Activated CD8-positive, alpha-beta memory T cell treated with anti-CD3 and anti-CD28 coated beads for 24 hours (primary cell): Measurements from ENCODE around the gene SCART1.
"Not testable (repeated sequence)": the region's sequence is repeated elsewhere in the genome, so short reads cannot be mapped to it uniquely, and the experiment has no call there.

Source experiments
- DNase-seq: peaks from one replicate; pipeline ENCODE4 v3.0.0-alpha.2; 2020

SCART1 gene

GRCh38 chr10:133438711-133439273 is 15.0 kb upstream of the SCART1 start:
- DNase-seq: peak; percentile 56

DNA sequence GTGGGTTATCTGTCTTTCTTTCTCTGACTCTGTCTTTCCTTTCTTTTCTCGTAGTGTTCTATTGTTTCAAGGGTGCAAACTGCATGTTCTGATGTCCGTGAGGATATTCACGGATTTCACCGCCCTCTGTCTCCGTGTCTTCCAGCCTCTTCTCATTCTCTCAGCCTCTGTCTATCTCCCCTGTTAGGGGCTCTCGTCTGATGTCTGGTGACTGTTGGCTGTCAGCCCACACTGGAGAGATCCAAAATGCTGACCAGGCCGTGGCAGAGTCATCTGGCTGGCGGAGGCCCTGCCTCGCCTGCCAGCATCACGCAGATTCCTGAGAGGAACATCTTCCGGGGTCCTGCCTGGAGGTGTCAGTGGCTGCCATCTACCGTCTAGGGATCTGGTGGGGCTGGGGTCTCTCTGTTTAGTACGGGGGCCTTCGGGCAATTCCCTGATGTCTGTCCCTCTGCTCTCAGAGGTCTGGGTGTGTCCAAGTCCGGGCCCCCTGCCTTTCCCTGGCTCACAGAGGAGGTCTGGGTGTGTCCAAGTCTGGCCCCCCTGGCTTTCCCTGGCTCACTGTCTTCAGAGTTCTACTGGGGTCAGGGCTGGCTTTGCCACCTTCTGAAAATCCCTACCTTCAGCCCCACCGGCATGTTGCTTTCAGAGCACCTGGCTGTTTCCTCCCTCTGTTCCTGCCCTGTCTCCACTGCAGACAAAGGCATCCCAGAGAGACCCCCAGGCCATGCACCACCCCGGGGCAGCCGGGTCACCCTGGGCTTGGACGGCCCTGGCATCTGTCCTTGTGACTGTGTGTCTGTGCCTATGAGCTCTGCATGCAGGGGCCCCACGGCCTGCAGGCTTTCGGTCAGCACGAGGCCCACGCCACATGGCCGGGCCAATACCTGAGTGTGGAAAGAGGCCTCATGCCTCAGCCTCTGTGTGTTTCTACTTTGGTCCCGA is 14.0 kb upstream of the SCART1 start:
- no peak for DNase-seq

GRCh38 chr10:133440633-133441285 is 13.0 kb upstream of the SCART1 start:
- DNase-seq: no peak

DNA sequence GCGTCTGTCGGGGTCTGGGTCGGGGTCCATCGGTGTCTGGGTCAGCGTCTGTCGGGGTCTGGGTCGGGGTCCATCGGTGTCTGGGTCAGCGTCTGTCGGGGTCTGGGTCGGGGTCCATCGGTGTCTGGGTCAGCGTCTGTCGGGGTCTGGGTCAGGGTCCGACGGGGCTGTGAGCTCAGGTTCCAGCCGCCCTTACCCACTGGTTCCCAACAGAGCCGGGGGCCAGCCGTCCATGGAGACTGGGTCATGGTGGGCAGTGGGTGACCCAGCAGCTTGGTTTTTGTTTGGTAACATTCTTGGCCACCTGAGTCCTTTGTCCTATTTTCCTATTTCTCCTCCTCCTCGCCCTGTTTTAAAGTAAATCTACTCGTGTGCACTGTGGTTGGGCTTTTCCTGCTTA is 12.4 kb upstream of the SCART1 start:
- DNase-seq: not testable (repeated sequence)

DNA sequence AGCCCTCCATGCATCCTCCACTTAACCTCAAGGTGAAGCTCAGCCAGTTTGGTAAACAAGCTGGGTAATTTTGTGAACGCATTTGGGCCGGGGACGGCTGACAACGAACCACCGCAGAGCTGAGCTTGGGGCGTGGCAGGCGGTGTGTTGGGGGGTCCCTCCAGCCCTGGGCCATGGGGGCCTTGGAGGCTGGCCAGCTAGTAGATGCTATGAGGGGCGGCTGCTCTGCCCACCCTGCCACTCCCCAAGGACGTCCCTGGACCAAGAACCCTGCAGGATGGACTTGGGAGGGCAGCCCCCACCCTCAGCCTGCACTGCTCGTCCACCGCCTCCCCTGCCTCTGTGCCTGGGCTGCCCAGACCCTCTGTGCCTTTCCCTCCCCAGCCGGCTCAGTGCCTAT is 12.0 kb upstream of the SCART1 start:
- DNase-seq: no peak

GRCh38 chr10:133442191-133442966 is 11.4 kb upstream of the SCART1 start:
- peak; percentile 63 for DNase-seq

GRCh38 chr10:133442967-133443924 is 10.5 kb upstream of the SCART1 start:
- DNase-seq: no peak

GRCh38 chr10:133444342-133445267 is 9.1 kb upstream of the SCART1 start:
- no peak for DNase-seq

GRCh38 chr10:133445268-133445732 is 8.4 kb upstream of the SCART1 start:
- DNase-seq: no peak

DNA sequence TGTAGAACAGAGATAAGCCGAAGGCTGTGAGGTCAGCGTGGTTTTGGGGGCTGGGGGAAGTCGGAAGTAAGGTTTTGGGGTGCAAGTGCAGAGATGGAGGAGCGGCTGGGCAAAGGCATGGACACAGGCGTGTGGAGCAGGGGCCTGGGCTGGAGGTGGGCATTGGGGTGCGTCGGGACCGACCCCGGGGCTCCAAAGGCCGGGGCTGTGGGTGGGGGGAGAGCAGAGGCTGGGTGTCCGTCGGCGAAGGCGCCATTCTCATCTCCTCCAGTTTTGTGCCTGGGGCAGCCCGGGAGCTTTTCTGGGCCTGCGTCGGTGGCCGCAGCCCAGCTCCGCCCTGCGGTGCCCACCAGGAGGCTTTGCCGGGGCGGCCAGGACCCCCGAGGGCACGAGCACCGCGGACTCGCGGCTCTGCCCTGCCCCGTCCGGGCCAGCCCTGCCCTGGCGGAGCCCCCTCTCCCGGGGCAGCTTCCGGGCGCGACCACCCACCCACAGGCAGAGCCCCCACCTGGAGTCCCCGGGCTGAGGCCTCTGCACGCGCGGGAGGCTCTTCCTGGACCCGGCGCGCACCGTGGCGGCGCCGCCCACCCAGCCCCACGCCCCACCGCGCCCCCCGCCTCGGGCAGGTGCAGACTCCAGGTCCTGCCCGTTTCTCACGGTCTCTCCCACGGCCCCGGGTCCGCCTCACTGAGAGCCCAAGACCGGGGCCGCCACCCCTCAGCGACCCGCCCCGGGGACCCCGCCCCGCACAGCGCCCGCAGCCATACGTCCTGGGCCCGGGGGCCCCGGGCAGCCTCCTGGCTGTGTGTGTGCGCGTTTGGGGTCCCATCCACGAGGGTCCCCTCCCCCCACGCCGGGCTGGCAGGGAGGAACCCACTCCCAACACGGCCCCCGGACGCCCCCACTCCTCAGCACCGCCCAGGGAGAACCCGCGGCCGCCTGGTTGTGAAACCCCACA is 7.7 kb upstream of the SCART1 start:
- DNase-seq: no peak

DNA sequence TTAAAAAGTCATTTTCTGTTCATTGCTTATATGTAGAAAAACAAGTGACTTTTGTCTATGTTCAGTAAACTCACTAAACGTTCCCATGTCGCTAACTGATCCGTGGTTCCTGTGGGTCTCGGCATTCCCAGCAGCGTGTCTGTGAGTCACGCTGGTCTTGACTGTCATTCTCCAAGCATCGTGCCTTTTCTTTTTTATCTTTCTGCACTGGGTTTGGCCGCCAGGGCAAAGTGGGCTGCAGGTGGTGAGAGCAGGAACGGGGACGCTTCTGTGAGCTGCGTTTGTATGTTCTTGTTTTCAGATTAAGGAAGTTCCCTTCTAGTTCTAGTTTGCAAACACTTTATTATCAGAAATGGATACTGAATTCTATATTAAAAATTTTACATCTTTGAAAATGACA is 6.8 kb upstream of the SCART1 start:
- no peak for DNase-seq

GRCh38 chr10:133448120-133448519 is 5.6 kb upstream of the SCART1 start:
- DNase-seq: no peak

DNA sequence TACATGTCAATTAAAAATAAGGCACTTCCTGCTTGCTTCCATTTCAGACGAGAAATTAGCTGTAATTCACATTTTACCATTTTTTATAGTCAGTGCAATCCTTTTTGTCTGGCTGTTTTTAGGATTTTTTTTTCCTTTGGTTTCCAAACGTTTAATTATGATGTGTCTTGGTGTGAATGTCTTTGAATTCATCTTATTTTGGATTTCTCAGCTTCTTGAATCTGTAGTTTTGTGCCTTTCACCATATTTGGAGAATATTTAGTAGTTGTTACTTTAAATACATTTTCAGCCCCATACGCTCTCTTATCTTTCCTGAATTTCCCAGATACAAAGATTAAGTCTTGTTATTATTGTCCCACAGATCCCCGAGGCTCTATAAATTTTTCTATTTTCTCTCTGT is 2.4 kb upstream of the SCART1 start:
- DNase-seq: no peak

DNA sequence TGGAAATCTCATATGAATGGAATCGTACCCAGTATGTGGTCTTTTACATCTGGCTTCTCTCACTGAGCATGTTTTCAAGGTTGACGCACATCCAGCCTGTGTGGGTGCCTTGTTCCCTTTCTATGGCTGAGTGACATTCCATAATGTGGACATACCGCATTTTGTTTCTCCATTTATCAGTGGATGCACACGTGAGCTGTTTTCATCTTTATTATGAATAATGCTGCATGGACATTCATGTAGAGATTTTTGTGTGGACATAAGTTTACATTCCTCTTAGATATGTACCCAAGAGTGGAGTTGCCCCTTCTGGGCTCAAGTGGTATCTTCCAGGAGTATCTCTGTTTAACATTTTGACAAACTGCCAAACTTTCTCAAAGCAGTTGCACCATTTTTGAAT is 1.3 kb upstream of the SCART1 start:
- DNase-seq: no peak

DNA sequence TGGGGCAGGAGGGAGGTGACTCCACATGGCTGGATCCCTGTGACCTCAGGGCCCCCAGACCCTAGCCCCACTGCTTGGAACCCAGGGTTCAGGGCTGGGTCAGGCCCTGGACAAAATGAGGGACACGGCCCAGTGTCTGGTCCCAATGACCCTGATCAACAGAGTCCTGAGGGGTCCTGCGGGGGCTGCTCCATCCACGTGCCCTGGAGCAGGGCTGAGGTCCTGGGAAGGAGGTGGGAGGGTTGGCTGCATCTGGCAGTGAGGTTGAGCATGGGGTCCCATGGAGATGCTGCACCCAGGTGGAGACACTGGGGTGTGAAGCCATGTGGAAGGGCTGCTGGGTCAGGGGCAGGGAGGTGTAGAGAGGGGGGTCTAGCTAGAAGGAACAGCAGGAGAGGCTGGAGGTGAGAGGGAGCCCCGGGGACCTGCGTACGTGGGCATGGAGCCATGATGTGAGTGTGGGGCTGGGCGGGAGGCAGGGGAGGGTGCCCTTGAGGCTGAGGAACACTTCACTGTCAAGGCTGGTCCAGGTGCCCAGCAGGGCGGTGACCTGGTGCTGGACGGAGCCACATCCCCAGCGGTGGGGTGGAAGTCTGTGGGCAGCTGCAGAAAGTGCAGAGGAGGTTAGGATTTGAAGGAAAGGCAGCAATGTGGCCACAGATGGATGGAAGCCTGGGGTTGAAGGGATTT is 604 bp downstream of the SCART1 start:
- DNase-seq: no peak

GRCh38 chr10:133455196-133455595 is 1.5 kb downstream of the SCART1 start:
- DNase-seq: no peak

DNA sequence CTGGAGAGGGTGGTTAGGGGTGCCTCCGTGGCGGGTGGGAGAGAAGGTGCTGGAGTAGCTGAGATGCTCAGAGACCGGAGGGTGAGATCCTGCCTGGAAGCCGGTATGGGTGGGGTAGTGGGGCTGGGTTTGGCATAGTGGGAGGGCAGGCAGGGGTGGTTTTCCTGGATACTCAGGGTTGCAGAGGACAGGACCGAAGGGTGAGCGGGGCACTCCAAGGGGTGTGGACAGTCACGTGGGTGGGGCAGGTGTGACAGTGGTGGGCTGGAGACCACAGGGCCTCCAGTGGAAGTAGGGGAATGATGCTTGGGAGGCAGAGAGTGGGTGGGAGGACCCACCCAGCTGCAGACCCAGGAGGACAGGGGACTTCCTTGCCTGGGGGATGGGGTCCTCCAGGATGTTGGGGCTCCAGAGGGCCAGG is 1.9 kb downstream of the SCART1 start:
- DNase-seq: no peak

- DNase-seq: no peak
These were observed 2.6 kb downstream of the SCART1 start for GRCh38 chr10:133456041-133456951.
